Measurements from ENCODE around the gene PDIA2. TPM values are rescaled to one million over a fixed set of nuclear protein-coding genes. Genes with fewer than 3 reads are reported as not detected.

PDIA2 gene
- total and polyA plus RNA-seq, 2 donors (not counting 3 experiments of a cell fraction or from before 2014, with no cell fraction given), result 0.63 TPM; not detected in 1

DNA sequence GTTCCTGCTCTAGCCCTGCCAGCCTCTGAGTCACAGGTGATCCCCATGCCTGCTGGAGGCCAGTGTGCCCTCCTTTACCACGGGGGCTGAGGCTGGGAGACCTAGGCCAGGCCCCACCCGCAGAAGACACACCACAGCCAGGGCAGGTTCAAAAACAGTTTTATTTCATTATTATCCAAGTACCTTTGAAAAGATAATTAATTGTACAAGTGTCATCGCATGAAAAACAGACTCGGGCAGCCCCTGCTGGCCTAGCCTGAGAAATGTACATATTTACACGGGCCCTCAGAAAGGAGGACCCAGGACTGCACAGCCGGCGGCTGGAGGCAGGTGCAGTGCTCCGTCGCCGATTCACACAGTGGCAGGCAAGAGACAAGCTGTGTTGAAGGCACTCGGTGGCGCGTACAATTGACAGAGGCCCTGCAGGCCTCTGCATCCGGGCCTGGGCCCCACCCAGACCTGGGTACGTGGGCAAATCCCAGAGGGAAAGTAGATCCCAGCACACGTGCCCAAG, 4.4 kb downstream of the PDIA2 start:
- DNase-seq (ENCODE audit: low read depth, low spot score), result no peak
- no peak for TF ChIP-seq MYC (IDR thresholded peaks at IDR 0.05; ENCODE audit: low read depth, low read length)
- TF ChIP-seq EZH2 (IDR thresholded peaks at IDR 0.05; ENCODE audit: borderline replicate concordance, low read depth, low read length, severe bottlenecking), result no peak
- TF ChIP-seq, protein P1, sequence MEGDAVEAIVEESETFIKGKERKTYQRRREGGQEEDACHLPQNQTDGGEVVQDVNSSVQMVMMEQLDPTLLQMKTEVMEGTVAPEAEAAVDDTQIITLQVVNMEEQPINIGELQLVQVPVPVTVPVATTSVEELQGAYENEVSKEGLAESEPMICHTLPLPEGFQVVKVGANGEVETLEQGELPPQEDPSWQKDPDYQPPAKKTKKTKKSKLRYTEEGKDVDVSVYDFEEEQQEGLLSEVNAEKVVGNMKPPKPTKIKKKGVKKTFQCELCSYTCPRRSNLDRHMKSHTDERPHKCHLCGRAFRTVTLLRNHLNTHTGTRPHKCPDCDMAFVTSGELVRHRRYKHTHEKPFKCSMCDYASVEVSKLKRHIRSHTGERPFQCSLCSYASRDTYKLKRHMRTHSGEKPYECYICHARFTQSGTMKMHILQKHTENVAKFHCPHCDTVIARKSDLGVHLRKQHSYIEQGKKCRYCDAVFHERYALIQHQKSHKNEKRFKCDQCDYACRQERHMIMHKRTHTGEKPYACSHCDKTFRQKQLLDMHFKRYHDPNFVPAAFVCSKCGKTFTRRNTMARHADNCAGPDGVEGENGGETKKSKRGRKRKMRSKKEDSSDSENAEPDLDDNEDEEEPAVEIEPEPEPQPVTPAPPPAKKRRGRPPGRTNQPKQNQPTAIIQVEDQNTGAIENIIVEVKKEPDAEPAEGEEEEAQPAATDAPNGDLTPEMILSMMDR (IDR thresholded peaks at IDR 0.05; ENCODE audit: extremely low read depth in 1 of 2, insufficient read depth in 1 of 2, low read depth in 1 of 2, low read length in 2 of 2), result no peak
- TF ChIP-seq FOS (IDR thresholded peaks at IDR 0.05; ENCODE audit: borderline replicate concordance, insufficient read depth, low read length), result no peak
- no peak for TF ChIP-seq POLR2AphosphoS5 (IDR thresholded peaks at IDR 0.05; ENCODE audit: insufficient read depth, low read depth, low read length)
- no peak for TF ChIP-seq POLR2A (IDR thresholded peaks at IDR 0.05; ENCODE audit: low read depth, low read length)
- TF ChIP-seq JUN (IDR thresholded peaks at IDR 0.05; ENCODE audit: borderline replicate concordance, insufficient read depth, insufficient read length, low read depth), result no peak
- TF ChIP-seq, protein P2, sequence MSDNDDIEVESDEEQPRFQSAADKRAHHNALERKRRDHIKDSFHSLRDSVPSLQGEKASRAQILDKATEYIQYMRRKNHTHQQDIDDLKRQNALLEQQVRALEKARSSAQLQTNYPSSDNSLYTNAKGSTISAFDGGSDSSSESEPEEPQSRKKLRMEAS (IDR thresholded peaks at IDR 0.05; ENCODE audit: insufficient read depth, insufficient read length), result no peak
- TF ChIP-seq GATA2 (IDR thresholded peaks at IDR 0.05; ENCODE audit: insufficient read depth, insufficient read length, low read depth, low read length), result no peak
- H4K20me1 ChIP-seq (replicated peaks; ENCODE audit: control insufficient read depth, extremely low read depth, insufficient read depth, low read length), result no peaks in the 10 kb centered on the region
- H3K9me1 ChIP-seq (replicated peaks; ENCODE audit: control insufficient read depth, extremely low read depth, insufficient read depth, low read length), result no peaks in the 10 kb centered on the region
- no peak overlapping the region for H3K4me3 ChIP-seq (replicated peaks in 1 of 3; ENCODE audit: insufficient read depth in 1 of 3, low read depth in 1 of 3, low read length in 3 of 3)
- no peak overlapping the region for H3K4me2 ChIP-seq (ENCODE audit: insufficient read depth, low read length)
- no peak overlapping the region for H3K27ac ChIP-seq (ENCODE audit: insufficient read depth, low read depth, low read length)
- H3K27me3 ChIP-seq (ENCODE audit: control insufficient read depth in 2 of 2, insufficient read depth in 2 of 2, low read length in 2 of 2), result no peaks in the 10 kb centered on the region
- H3K79me2 ChIP-seq (ENCODE audit: control insufficient read depth, insufficient read depth, low read length), result no peaks in the 10 kb centered on the region
- H3K36me3 ChIP-seq (ENCODE audit: control insufficient read depth in 2 of 2, extremely low read depth in 1 of 2, insufficient read depth in 2 of 2, low read length in 2 of 2), result peaks cover 0 to 24% of the 10 kb centered on the region in 2 experiments
- H3K4me1 ChIP-seq (ENCODE audit: control insufficient read depth, extremely low read depth, insufficient read depth, low read length), result no peaks in the 10 kb centered on the region
- BruUV-seq (replicated peaks), result no TSS peak
- H3K9ac ChIP-seq (replicated peaks; ENCODE audit: extremely low read depth, insufficient read depth, low read length), result no peak overlapping the region
- H2AFZ ChIP-seq (ENCODE audit: low read depth, low read length), result no peak overlapping the region
- ChIA-PET CTCF (no interaction called here), POLR2A (no interaction called here)
- intact Hi-C loops (cut with micrococcal nuclease) (no loop called here), dilution Hi-C loops (cut with MboI; ENCODE audit: extremely low pct_ligation_motif_present, low sequenced_read_pairs) (no loop called here)
- H3K9me3 ChIP-seq (replicated peaks; ENCODE audit: control insufficient read depth, insufficient read depth, low read length), result no peaks in the 10 kb centered on the region
- FAIRE-seq, result no peak
